Lower leg skin (tissue), 3 donors: ENCODE results near the gene SYT1.

Experiments
- CTCF ChIP-seq, 3 donors: fragments of 450-650 bp; IDR thresholded peaks; one replicate each; pipeline ENCODE4 v1.5.1; 2016; ENCODE audit warnings: antibody characterized with exemption in 3 of 3, mild to moderate bottlenecking in 3 of 3, moderate library complexity in 2 of 3
- POLR2A ChIP-seq, 2 donors: fragments of 450-650 bp; IDR thresholded peaks; one replicate each; pipeline ENCODE4 v1.6.1; 2016 to 2017; ENCODE audit warnings: antibody characterized with exemption in 2 of 2, mild to moderate bottlenecking in 1 of 2, moderate library complexity in 1 of 2

GRCh38 chr12:79125358-79125757 is 260.8 kb downstream of the SYT1 start:
- TF ChIP-seq CTCF (IDR thresholded peaks at IDR 0.05) (no peak), POLR2A (IDR thresholded peaks at IDR 0.05) (no peak)
